HG02763 (cell line): ENCODE results near the gene TRMU.
A peak's percentile ranks its signal among the peaks of the same experiment; 100 is the strongest.

Experiments
- ATAC-seq: cut with Tn5 transposase; IDR thresholded peaks from one replicate; pipeline ENCODE4 v1.9.1; 2021; ENCODE audit warnings: mild to moderate bottlenecking, moderate library complexity; ENCODE audit not compliant: unreplicated experiment

Gene TRMU

GRCh38 chr22:46335201-46336118 lies at the start of gene TRMU:
Gene TRMU (plus strand): TSS chr22:46335714. CDS start chr22:46335765, 51 bp downstream.
- ATAC-seq = peak; percentile 83

GRCh38 chr22:46286006-46286405 lies 49.5 kb upstream of the TRMU start:
- ATAC-seq = no peak

- ATAC-seq = no peak
Measured at GRCh38 chr22:46286941-46287872, 48.3 kb upstream of the TRMU start.

- ATAC-seq = peak; percentile 55
Measured at GRCh38 chr22:46287873-46288751, 47.4 kb upstream of the TRMU start.

- no peak for ATAC-seq
Measured at GRCh38 chr22:46288846-46289243, 46.7 kb upstream of the TRMU start.

GRCh38 chr22:46289244-46289891 lies 46.1 kb upstream of the TRMU start:
- ATAC-seq = no peak

GRCh38 chr22:46290121-46290842 lies 45.2 kb upstream of the TRMU start:
- no peak for ATAC-seq

GRCh38 chr22:46290843-46291785 lies 44.4 kb upstream of the TRMU start:
- ATAC-seq = no peak

- ATAC-seq = no peak
Measured at GRCh38 chr22:46292173-46292572, 43.3 kb upstream of the TRMU start.

- ATAC-seq = no peak
Measured at GRCh38 chr22:46292732-46293131, 42.8 kb upstream of the TRMU start.

GRCh38 chr22:46293577-46294260 lies 41.8 kb upstream of the TRMU start:
- ATAC-seq = no peak

- ATAC-seq = no peak
Measured at GRCh38 chr22:46294784-46295183, 40.7 kb upstream of the TRMU start.

GRCh38 chr22:46295277-46295971 lies 40.1 kb upstream of the TRMU start:
- ATAC-seq = no peak

- ATAC-seq = peak; percentile 89
Measured at GRCh38 chr22:46296257-46297150, 39.0 kb upstream of the TRMU start, which contains the start of gene GTSE1. Gene GTSE1 (plus strand): TSS chr22:46296870. CDS start chr22:46297401, 531 bp downstream.

GRCh38 chr22:46297151-46297812 lies 38.2 kb upstream of the TRMU start:
- no peak for ATAC-seq
